ENCODE results near the gene FAM168A.
"Not testable (repeated sequence)": the region's sequence is repeated elsewhere in the genome, so short reads cannot be mapped to it uniquely, and the experiment has no call there.

Gene FAM168A

GRCh38 chr11:73582653-73583052 lies 15.3 kb downstream of the FAM168A start:
- DNase-seq (ENCODE audit: low read depth) = no peak
- no peak for TF ChIP-seq CTCF (conservative IDR thresholded peaks at IDR 0.05; ENCODE audit: low read depth, low read length)

GRCh38 chr11:73580749-73581148 lies 17.2 kb downstream of the FAM168A start:
- not testable (repeated sequence) for H3K4me3 ChIP-seq (ENCODE audit: low read depth, low read length); DNase-seq (ENCODE audit: low read depth)

More at GRCh38 chr11:73582653-73583052, 15.3 kb downstream of the FAM168A start:
- no peak overlapping the region for H3K4me3 ChIP-seq (ENCODE audit: low read depth, low read length)

GRCh38 chr11:73579641-73580434 lies 18.1 kb downstream of the FAM168A start:
- no peak overlapping the region for H3K4me3 ChIP-seq (ENCODE audit: low read depth, low read length)
- no peak for TF ChIP-seq CTCF (conservative IDR thresholded peaks at IDR 0.05; ENCODE audit: low read depth, low read length)

GRCh38 chr11:73578592-73579185 lies 19.2 kb downstream of the FAM168A start:
- no peak for DNase-seq (ENCODE audit: low read depth)
- no peak for TF ChIP-seq CTCF (conservative IDR thresholded peaks at IDR 0.05; ENCODE audit: low read depth, low read length)
- no peak overlapping the region for H3K4me3 ChIP-seq (ENCODE audit: low read depth, low read length)

More at GRCh38 chr11:73579641-73580434, 18.1 kb downstream of the FAM168A start:
- peak; percentile 13 for DNase-seq (ENCODE audit: low read depth)

- TF ChIP-seq CTCF (conservative IDR thresholded peaks at IDR 0.05; ENCODE audit: low read depth, low read length) = no peak
- no peak overlapping the region for H3K4me3 ChIP-seq (ENCODE audit: low read depth, low read length)
- peak; percentile 19 for DNase-seq (ENCODE audit: low read depth)
These were observed 20.4 kb downstream of the FAM168A start for GRCh38 chr11:73577496-73577917.

DNA sequence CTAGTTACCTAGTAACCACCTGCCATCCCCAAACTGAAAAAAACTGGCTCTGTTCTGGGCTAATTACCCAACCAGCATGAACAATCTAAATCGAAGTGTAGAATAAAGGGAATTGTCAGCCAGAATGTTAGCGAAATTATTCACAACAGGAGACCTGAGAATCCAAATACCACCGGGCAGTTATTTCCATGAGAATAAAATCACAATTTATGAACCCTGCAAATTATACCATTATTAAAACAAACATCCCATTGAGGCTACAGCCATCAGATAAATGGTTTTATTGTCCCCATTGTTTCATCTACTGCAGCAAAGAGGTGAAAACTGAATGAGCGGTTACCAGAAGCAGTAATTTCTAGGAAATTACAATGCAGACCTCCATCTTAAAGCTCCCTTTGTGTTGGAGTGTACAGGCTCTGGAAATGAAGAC lies 21.7 kb downstream of the FAM168A start:
- no peak for DNase-seq (ENCODE audit: low read depth)
- H3K4me3 ChIP-seq (ENCODE audit: low read depth, low read length) = no peak overlapping the region
- TF ChIP-seq CTCF (conservative IDR thresholded peaks at IDR 0.05; ENCODE audit: low read depth, low read length) = no peak

GRCh38 chr11:73571982-73572381 lies 25.9 kb downstream of the FAM168A start:
- not testable (repeated sequence) for DNase-seq (ENCODE audit: low read depth); H3K4me3 ChIP-seq (ENCODE audit: low read depth, low read length)
